GM12878 (cell line): ENCODE data around the gene TMC6.

ENCODE experiments used
- CHD4 ChIP-seq: fragments of 200-600 bp; sonication (generic); IDR thresholded peaks from 2 replicates; pipeline ENCODE4 v1.6.1; 2016; ENCODE audit warnings: mild to moderate bottlenecking
- EGR1 ChIP-seq, 2 experiments: IDR thresholded peaks; 1 replicate in 1 of 2; 2 replicates in 1 of 2; pipeline ENCODE4 v1.6.1; 2011 to 2012; ENCODE audit warnings: low read depth in 2 of 2, low read length in 2 of 2, borderline replicate concordance in 1 of 2, mild to moderate bottlenecking in 1 of 2, moderate library complexity in 1 of 2
- JUNB ChIP-seq: IDR thresholded peaks from 2 replicates; pipeline ENCODE4 v1.6.1; 2016; ENCODE audit warnings: antibody characterized with exemption, mild to moderate bottlenecking
- MTA2 ChIP-seq: fragments of 450-650 bp; IDR thresholded peaks from 2 replicates; pipeline ENCODE4 v1.6.1; 2016; ENCODE audit warnings: low read depth, mild to moderate bottlenecking, moderate library complexity
- NFYB ChIP-seq: IDR thresholded peaks from 2 replicates; pipeline ENCODE4 v1.6.1; 2011; ENCODE audit warnings: low read depth, mild to moderate bottlenecking, low read length, improper control_type of control experiment, moderate library complexity; ENCODE audit not compliant: insufficient read depth
- NRF1 ChIP-seq: conservative IDR thresholded peaks from 2 replicates; pipeline ENCODE4 v1.6.1; 2011; ENCODE audit warnings: mild to moderate bottlenecking, low read depth, low read length, improper control_type of control experiment
- PAX8 ChIP-seq: fragments of 450-650 bp; IDR thresholded peaks from 2 replicates; pipeline ENCODE4 v1.6.1; 2017; ENCODE audit warnings: mild to moderate bottlenecking, moderate library complexity
- POLR2AphosphoS2 ChIP-seq: IDR thresholded peaks from 2 replicates; pipeline ENCODE4 v1.6.1; 2011; ENCODE audit warnings: low read depth, mild to moderate bottlenecking, low read length, improper control_type of control experiment, moderate library complexity
- RAD21 ChIP-seq: IDR thresholded peaks from 2 replicates; pipeline ENCODE4 v1.6.1; 2011; ENCODE audit warnings: mild to moderate bottlenecking, low read depth, low read length, moderate library complexity; ENCODE audit not compliant: insufficient read depth
- RFX5 ChIP-seq: IDR thresholded peaks from 2 replicates; pipeline ENCODE4 v1.6.1; 2011; ENCODE audit warnings: low read depth, low read length, improper control_type of control experiment
- SUZ12 ChIP-seq: fragments of 200-600 bp; sonication (generic); IDR thresholded peaks from one replicate; pipeline ENCODE4 v1.6.1; 2018; ENCODE audit warnings: antibody characterized with exemption, mild to moderate bottlenecking; ENCODE audit not compliant: unreplicated experiment
- ZNF274 ChIP-seq: IDR thresholded peaks from one replicate; pipeline ENCODE4 v1.8.0; 2011; ENCODE audit not compliant: insufficient read length, insufficient read depth
- TF ChIP-seq, protein P1 (sequence below), 3 experiments: IDR thresholded peaks in 2 of 3; conservative IDR thresholded peaks in 1 of 3; 2 replicates each; pipeline ENCODE4 v1.5.1; 2011; ENCODE audit warnings: low read depth in 3 of 3, low read length in 3 of 3, mild to moderate bottlenecking in 3 of 3, control low read depth in 2 of 3, moderate library complexity in 2 of 3, inconsistent platforms in 1 of 3, mixed read lengths in 1 of 3; ENCODE audit not compliant: control insufficient read depth in 2 of 3, insufficient read depth in 1 of 3; ENCODE audit errors: extremely low read depth in 1 of 3

DNA sequence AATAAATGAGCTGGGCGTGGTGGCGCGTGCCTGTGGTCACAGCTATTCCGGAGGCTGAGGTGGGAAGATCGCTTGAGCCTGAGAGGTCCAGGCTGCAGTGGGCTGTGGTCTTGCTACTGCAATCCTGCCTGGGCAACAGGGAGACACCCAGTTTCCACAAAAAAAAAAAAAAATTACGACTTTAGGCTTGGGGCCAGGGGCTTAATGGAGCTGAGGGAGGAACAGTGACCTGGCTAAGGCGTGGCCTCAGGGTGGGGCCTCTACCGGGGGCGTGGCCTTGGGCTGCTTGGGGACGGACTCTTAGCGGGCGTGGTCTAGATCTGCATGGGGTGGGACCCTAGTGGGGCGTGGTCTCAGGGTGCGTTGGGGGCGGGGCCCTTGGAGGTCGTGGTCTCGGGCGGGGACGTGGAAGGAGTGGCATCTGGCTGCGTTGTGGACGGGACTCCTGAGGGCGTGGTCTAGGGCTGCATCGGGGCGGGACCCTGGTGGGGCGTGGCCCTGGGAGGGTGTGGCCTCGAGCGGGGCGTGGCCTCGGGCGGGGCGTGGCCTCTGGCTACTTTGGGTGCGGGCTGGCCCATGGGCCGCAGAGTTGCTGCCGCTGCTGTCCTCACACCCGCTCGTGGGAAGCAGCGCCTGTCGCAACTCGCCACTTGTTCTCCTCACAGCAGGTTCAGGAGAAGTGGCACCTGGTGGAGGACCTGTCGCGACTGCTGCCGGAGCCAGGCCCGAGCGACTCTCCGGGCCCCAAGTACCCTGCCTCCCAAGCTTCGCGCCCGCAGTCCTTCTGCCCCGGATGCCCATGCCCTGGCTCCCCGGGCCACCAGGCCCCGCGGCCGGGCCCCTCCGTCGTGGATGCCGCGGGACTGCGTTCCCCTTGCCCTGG is 11.9 kb upstream of the TMC6 start:
- TF ChIP-seq, protein P1, sequence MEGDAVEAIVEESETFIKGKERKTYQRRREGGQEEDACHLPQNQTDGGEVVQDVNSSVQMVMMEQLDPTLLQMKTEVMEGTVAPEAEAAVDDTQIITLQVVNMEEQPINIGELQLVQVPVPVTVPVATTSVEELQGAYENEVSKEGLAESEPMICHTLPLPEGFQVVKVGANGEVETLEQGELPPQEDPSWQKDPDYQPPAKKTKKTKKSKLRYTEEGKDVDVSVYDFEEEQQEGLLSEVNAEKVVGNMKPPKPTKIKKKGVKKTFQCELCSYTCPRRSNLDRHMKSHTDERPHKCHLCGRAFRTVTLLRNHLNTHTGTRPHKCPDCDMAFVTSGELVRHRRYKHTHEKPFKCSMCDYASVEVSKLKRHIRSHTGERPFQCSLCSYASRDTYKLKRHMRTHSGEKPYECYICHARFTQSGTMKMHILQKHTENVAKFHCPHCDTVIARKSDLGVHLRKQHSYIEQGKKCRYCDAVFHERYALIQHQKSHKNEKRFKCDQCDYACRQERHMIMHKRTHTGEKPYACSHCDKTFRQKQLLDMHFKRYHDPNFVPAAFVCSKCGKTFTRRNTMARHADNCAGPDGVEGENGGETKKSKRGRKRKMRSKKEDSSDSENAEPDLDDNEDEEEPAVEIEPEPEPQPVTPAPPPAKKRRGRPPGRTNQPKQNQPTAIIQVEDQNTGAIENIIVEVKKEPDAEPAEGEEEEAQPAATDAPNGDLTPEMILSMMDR (IDR thresholded peaks at IDR 0.05 in 2 of 3, conservative IDR thresholded peaks at IDR 0.05 in 1 of 3; ENCODE audit: control insufficient read depth in 2 of 3, extremely low read depth in 1 of 3, insufficient read depth in 1 of 3, low read depth in 3 of 3, low read length in 3 of 3), result no peak
- TF ChIP-seq CHD4 (no peak), ZNF274 (no peak), NFYB (no peak), RFX5 (no peak), SUZ12 (no peak), MTA2 (no peak), JUNB (no peak), EGR1 (IDR thresholded peaks at IDR 0.05; ENCODE audit: borderline replicate concordance in 1 of 2, low read depth in 2 of 2, low read length in 2 of 2) (no peak), RAD21 (no peak), PAX8 (no peak), POLR2AphosphoS2 (peak; percentile 83; the same call in 1 of the 2 replicates), NRF1 (no peak)
